ENCODE results near the gene NR5A1.

The NR5A1 gene

DNA sequence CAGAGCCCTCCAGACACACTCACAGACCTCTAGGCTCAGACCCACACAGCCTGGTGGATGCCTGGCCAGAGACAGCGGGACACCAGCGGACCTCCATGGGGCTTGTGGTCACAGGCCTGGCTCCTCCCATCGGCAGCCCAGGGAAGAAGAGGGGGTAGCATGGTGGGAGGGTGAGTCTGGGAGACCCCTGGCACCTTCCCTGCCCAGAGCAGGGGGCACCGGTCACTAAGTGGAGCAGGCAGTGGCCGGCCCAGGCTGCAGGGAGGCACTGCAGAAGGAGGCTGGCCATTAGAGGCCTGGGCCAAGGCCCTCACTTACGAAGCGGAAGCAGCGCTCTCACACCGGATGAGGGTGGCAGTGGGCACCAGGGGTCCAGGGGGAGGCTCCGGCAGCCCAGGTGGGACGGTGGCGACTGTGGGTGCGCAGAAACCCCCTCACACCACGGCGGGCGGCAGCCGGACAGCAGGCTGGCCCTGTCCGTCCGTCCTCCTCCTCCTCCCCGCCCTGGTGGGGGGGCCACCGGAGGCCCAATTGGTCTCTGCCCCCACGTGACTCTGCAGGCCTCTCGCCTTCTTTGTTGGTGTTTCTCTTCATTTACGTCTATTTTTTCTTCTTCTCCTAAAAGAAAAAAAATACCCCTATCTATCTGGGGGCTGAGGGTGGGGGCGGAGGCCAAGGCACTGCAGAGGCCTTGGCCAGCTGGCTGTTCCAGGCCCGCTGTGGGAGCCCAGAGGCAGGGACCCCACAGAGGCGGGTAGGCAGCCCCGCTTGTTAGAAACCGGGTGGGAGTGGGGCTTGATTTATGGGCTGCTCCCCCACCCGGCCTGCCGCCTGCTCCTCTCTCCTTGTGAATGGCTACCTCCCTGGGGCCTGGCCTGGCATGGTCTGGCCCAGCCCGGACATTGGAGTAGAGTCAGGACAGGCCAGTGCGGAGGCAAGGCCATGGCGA is at the start of gene NR5A1:
NR5A1 (minus strand) TSS at position 469 of the 949 bp plus-strand sequence. CDS start 4,004 bp downstream, outside the sequence.
- no peak for DNase-seq (ENCODE audit: low read depth in 3 of 3, low spot score in 1 of 3)

DNA sequence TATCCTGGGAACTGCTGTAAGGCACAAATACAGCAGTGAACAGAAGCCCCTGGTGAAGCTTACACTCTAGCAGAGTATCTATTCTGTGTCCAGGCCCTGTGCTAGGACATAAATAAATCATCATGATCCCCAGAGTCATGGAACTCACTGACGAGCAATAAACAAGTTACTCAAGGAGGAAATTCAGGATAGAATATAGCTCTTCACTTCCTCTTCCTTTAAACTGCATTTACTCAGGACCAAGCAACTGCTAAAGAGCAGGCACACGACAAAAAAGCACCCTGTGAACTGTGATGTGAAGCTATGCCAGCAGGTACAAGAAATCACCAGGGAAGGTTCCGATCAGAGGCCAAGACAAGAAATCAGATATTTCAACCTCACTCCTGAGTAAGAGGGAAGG is 47.8 kb upstream of the NR5A1 start:
- DNase-seq (ENCODE audit: low read depth in 3 of 3, low spot score in 1 of 3) = no peak

DNA sequence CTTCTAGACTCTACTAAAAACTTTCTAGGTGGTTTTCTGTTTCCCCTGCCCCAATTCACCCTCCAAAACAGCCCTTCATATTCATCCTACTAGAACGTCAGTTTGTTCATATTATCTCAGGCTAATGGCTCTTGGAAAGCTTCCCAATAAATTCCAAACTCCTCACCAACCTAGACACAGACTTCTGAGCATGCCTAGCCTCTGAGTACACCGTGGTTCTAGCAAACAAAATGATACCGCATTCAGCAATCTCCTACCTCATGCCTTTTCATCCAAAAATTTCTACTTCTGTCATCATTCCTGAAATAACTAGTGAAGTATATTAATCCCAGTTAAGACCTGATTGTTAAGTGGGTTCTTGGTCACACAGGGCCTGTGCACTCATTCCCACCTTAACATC is 46.5 kb upstream of the NR5A1 start:
- no peak for DNase-seq (ENCODE audit: low read depth in 3 of 3, low spot score in 1 of 3)

DNA sequence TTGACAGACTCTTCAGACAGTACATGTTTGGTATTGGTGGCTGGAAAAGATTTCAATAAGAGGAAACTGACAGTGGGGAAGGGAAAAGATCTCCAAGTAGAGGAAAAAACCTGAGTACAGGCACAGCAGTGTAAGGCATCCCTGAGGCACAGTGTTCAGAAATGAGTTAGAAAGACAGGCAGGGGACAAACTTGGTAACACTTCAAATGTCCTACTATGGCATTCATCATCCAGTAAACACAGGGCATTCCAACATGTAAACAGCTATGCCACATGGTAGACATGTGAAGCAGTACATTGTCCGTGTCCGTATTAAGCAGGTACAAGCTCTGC is 45.0 kb upstream of the NR5A1 start:
- DNase-seq (ENCODE audit: low read depth in 3 of 3, low spot score in 1 of 3) = no peak

DNA sequence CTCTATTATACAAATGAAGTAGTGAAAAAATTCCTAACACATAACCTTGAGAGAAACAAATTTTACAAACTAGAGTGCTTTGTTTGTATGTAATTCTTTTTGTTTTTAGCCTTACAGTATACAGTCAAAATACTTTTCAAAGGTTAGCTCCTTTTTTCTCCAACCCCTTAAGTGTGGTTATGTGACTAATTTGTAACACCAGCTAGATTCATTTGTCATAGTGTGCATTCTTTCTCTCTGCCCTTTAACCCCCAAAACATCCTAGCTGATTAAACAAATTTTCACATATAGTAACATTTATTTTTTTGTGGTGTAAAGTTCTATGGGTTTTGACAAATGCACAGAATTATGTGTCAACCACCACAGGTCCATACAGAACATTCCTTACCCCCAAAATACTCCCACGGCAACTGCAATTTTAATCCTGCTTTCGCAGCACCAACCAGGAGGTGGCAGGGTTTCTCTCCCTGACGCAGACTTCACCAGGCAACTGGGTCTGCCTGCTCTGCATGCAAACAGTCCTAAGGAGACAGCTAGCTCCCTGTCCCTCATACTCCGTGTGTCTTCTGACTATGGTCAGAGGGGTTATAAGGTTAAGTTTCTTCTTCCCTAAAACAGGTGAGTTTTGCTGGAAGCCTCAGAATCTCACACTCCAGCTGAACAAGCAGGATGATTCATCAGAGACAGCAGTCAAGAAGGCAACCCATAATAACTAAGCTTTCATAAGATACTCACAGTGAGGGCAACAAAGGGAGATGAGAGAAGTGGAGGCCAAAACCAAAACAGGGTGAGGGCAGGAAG is 44.5 kb upstream of the NR5A1 start:
- DNase-seq (ENCODE audit: low read depth in 3 of 3, low spot score in 1 of 3) = no peak

DNA sequence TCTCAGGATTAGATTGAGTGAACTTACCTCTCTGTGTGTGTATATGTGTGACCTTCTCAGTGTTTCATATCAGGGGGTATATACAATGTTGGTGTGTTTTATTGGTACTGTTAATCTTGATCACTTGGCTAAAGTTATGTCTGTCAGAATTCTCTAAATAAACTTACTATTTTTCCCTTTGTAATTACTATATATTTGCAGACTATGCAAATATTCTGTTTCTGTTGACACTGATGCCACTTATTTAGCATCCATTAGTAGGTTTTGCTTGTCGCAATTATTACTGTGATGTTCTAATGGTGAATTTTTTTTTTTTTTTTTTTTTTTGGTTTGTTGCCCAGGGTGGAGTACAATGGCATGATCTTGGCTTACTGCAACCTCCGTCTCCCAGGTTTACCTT is 42.9 kb upstream of the NR5A1 start:
- DNase-seq (ENCODE audit: low read depth in 3 of 3, low spot score in 1 of 3) = no peak

DNA sequence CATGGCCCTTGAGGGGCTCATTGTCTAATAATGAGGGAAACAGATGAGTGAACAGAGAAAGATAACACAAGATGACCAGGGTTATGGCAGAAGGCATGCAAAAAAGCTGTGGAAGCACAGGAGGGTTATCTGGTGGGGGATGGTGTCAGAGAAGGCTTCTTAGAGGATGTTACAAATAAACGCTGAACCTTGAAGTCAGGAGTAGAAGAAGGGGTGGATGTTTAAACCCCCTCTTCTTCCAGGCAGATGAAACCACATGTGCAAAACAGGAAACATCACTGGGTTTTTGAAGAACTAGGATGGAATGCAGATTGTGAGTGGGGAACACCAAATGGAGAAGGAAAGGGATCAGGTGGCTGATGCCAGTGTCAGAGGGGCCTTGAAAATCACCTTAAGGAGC is 41.8 kb upstream of the NR5A1 start:
- no peak for DNase-seq (ENCODE audit: low read depth in 3 of 3, low spot score in 1 of 3)

DNA sequence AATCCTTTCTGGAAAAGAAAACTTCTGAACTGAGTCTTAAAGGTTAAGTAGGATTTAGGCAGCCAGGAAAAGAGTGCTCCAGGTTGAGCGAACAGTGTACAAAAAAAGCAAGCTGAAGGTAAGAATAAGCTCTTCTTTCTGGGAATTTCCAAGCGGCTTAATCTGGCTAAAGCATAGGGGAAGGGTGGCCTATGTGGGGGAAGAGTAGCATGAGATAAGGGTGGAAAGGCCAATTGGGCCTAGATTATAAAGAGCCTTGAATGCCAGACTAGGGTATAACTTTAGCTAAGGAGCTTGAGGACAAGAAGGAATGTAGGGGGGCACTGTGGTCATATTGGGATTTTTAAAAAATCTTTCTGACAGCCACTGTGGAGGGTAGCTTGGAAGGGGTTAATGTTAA is 37.3 kb upstream of the NR5A1 start:
- DNase-seq (ENCODE audit: low read depth in 3 of 3, low spot score in 1 of 3) = no peak

DNA sequence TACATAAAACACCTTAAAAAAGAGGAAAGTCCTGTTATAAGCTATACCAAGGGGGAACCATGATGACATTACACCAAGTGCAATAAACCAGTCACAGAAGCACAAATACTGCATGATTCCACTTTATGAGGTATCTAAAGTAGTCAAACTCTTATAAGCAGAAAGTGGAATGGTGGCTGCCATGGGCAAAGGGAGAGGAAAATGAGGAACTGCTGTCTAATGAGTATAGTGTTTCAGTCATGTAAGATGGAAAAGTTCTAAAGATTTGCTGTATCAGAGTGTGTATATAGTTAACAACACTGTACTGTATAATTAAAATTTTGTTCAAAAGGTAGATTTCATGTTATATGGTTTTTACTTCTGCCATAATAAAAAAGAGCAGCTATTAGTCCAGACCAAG is 34.6 kb upstream of the NR5A1 start:
- DNase-seq (ENCODE audit: low read depth in 3 of 3, low spot score in 1 of 3) = no peak

DNA sequence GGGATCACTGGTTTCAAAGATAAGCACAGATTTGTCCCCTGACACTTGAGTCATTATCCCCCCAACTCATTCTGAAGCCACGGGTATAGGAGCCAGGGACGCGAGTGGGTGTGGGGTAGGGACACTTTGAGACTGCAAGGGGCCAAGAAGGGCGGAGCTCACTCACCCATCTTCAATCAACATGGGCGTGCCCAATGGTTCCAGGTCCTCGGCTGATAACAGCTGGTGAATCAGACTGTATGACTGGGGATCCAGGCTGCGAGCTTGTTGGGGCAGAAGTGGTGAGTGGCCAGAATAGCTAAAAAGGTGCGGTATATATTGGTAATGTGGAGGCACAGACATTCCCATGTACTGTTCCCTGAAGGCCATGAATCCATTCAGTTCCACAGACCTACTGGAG is 30.7 kb upstream of the NR5A1 start:
- no peak for DNase-seq (ENCODE audit: low read depth in 3 of 3, low spot score in 1 of 3)

DNA sequence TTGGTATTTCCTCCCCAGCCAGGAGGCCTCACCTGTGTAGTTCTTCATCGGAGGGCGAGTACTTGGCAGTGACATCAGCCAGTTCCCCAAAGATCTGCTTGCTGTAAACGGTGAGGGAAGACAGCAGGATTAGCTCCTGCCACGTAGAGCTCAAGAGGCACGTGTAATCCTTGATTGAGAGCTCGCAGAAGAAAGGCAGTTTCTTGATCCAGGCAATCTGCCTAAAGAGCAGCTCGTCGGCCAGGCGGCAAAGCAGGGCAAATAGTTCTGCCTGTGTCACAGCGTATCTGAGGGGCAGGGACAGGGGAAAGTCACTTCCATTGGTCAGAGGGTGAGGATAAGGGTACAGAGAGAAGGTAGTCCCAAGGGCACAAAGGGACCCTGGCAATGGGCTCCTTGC is 28.6 kb upstream of the NR5A1 start:
- DNase-seq (ENCODE audit: low read depth in 3 of 3, low spot score in 1 of 3) = no peak

DNA sequence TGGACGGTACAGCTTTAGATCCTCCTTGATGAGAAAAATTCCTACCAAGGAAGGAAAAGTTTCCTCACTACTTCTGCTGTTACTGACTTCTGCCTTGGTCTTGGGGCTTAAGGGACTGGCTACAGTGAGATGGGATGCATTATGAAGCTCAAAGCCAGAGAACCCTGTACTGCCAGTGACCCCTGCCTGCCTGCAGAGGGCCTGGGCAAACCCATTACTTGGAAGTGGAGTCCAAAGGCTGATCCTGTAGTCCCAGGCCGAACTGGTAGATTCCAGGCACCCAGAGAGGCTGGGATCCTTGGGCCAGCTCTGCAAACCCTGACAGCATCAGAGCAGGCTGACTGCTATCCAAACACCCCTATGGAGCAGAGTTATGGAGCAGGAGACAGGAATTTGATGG is 25.7 kb upstream of the NR5A1 start:
- DNase-seq (ENCODE audit: low read depth in 3 of 3, low spot score in 1 of 3) = no peak

DNA sequence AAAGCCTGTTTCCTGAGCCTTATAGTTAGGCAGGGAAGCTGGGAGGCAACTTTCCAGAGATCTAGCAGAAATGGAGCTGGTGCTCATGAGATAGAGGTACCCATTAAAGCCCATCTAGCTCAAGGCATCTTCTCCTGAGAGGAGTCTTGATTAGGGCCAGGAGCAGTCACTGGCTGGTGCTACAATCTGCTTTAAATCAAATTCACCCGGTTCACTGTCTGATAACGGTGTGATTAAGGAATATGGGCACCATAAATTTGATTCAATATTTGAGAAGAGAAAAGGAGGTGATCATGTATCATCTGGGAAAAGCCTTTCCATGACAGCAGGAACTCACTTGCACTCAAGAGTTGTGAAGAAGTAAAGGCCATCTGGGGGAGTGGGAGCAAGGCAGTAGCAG is 23.9 kb upstream of the NR5A1 start:
- DNase-seq (ENCODE audit: low read depth in 3 of 3, low spot score in 1 of 3) = no peak

DNA sequence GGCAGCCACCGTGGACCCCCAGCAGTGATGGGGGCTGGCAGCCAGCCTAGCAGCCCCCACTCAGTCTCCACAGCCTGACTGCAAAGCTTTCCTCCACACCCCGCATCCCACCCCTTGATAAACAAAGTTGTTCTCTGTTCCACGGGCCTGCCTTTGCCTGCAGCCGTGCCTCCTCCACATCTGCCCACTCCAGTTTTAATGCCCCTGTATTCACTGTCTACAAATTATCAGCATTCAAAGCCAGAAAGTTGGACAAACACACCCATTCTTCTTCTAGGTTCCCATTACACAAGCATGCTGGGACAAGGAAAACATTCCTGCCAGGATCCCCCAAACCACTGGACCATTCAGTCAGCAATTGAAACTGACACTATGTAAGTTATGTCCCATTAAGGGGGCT is 23.0 kb upstream of the NR5A1 start:
- no peak for DNase-seq (ENCODE audit: low read depth in 3 of 3, low spot score in 1 of 3)

DNA sequence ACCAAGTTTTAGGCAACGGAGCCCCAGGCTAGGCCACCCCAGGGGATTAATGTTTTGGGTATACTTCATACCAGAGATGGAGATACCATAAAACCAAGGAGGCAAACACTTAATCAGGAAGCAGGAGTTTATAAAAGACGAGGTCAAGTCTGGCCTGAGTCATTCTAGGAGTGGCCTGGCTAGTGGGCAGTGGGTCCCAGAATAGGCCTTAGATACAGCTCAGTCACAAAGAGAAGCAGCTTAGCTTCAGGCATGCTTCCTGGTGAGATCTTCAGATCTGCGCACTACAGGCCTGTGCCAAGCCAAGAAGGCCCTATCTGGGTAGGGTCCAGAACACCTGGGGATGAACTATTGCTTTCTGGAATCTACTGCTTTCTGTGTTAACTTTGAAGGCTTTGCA is 20.6 kb upstream of the NR5A1 start:
- DNase-seq (ENCODE audit: low read depth in 3 of 3, low spot score in 1 of 3) = no peak

DNA sequence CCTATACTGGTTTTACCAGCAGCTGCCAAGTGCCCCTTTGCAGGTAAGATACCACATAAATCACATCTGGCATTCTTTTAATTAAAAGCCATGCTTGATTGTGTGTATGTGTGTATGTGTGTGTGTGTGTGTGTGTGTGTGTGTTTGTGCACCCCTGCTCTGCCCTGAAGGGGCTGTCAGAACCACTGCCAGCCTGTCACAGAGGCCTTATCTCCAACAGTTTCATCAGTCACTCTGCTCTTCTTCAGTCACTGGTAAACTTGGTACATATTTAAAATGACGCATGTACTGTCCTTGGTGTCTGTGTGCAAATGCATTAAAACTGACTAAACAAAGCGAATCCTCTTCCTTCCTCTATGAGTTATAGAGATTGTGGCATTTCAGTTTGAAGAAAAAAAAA is 19.0 kb upstream of the NR5A1 start:
- DNase-seq (ENCODE audit: low read depth in 3 of 3, low spot score in 1 of 3) = no peak

DNA sequence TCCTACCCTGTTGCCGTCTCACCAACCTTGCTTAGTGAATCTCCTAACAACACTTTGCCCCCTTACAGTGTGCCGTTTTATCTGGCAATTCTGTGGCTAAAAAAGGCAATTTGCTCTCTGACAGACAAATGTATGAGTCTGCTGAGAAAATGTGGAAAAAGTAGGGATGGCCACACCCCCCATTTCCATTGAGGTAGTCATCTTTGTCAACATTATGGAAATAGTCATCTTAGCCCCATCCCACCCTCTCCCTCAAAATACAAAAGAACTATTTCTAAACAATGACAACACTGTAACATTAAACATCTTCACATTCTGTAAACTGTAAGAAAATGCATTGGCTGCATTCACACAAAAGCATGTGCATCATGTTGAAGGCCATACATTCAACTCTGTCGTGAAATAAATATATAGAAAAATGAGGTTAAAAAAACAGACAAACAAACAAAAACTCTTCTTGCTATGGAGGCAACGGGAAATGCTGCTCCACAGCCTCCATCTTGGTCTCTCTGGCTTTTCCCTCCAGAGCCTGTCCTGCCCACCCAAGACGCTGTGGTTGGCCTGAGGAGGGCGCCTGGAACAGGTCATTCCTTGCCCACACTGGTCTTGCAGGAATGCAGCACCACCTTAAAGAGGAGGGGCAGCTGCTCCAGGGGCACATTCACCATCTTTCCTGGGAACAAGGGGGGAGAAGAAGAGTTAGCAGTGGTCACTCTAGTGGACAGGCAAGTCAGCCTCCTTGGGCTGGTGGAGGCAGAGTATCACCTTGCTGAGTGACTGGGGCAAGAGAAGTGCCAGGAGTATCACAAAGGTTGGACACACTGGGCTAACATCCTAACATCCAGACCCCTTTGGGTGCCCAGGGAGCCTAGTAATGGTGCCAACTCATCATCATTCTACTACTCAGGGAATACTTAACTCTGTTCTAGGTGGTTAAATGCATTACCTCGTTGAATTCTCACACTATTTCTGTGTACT is 15.2 kb upstream of the NR5A1 start:
- no peak for DNase-seq (ENCODE audit: low read depth in 3 of 3, low spot score in 1 of 3)

DNA sequence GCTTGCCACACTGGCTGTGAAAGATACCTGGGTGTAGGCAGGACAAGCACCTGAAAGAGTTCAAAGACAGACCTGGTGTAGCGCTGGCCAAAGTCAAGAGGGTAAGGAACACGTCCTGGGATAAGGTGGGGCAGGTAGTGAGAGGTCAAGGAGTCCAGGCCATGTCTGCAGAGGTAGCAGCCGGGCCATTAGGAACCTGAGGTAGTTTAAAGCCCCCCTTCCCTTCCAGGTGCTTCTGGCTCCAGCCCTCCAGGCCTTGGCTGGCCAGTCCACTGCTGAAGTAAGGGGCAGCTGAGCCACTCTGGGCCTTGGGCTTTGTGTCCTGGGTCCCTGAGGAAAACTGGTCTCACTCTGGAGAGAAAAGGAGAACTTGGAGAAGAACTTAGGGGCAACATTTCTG is 13.9 kb upstream of the NR5A1 start:
- no peak for DNase-seq (ENCODE audit: low read depth in 3 of 3, low spot score in 1 of 3)

DNA sequence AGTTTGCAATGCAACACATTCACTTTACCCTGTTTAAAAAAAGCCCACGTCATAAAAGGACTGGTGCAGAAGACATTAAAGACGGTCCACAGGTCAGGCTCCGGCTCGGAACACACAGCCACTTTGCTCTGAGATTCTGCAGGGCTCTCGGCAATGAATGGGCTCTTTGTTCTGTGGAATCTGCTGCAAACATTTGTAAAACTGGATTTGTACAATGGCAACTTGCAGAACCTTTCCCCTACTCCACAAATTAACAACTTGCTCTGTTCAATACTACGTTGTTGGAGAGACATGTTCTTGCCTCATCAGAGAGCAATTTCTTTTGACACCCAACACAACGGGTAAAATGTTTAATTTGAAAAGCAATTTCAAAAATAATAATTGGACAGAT is 13.0 kb upstream of the NR5A1 start:
- DNase-seq (ENCODE audit: low read depth in 3 of 3, low spot score in 1 of 3) = no peak

DNA sequence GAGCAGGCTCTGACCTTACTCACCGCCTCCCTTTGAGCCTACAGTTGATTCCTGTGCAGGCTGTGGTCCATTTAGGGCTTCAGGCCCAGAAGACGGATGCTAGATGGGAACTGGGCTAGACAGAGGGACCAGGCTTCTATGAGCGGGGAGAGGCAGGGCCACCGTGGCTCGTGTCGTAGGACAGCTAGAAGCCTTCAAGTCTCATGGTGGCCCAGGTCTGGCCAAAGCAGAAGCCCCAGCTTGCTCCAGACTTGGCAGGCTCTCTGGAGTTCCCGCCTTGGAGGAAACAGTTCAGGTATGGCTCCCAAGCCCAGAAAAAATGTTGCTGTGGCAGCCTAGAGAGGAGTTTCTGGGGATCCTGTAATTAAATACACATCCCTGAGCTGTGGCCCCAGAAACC is 10.9 kb upstream of the NR5A1 start:
- no peak for DNase-seq (ENCODE audit: low read depth in 3 of 3, low spot score in 1 of 3)

DNA sequence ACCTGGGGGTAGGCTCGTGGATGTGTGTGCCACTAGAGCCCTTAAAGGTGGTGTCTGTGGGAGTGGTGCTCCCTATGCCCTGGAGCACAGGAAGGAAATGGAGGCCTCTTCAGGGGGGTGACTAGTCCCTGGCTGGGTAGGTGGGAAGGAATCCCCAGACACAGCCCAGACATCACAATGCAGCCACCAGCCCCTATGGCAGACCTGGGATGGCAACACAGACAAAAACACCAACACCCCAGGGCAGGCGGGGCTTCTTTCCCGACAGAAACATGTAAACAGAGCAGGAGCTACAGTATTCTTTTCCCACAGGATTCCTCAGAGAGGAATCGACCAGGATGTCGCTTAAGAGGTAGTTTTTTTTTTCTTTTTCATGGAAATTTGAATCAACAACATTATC is 10.4 kb upstream of the NR5A1 start:
- DNase-seq (ENCODE audit: low read depth in 3 of 3, low spot score in 1 of 3) = no peak
